LNCaP clone FGC (cell line): ENCODE data around the gene SETDB1.

Experiments used
- DNase-seq: peaks from one replicate; pipeline ENCODE4 v3.0.0-alpha.2; 2011; ENCODE audit warnings: low read depth
- H3K4me3 ChIP-seq: 2 replicates; pipeline ENCODE4 v1.5.1; 2011; ENCODE audit warnings: mild to moderate bottlenecking, low read depth, low read length, control low read depth
- TF ChIP-seq, protein P1 (sequence below): IDR thresholded peaks from 2 replicates; pipeline ENCODE4 v1.5.1; 2012; ENCODE audit warnings: mild to moderate bottlenecking; ENCODE audit not compliant: control insufficient read depth, insufficient read depth; ENCODE audit errors: extremely low read depth

The SETDB1 gene

DNA sequence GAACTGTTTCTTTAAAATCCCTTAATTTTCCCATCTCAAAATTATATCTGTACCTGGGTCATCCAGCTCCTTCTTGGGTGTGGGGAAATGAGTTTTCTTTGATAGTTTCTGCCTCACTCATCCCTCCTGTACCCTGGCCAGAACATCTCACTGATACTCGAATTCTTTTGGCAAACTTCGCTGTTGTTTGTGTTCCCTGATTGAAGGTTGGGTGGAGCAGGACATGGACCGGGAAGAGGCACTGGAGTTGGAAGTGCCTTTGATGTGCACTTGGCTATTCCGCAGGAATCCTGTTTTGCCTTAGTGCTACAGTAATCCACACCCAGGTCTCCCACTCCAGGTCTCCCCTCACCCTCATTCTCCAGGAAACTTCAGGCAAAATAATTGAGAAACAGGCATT lies 69.3 kb downstream of the SETDB1 start:
- TF ChIP-seq, protein P1, sequence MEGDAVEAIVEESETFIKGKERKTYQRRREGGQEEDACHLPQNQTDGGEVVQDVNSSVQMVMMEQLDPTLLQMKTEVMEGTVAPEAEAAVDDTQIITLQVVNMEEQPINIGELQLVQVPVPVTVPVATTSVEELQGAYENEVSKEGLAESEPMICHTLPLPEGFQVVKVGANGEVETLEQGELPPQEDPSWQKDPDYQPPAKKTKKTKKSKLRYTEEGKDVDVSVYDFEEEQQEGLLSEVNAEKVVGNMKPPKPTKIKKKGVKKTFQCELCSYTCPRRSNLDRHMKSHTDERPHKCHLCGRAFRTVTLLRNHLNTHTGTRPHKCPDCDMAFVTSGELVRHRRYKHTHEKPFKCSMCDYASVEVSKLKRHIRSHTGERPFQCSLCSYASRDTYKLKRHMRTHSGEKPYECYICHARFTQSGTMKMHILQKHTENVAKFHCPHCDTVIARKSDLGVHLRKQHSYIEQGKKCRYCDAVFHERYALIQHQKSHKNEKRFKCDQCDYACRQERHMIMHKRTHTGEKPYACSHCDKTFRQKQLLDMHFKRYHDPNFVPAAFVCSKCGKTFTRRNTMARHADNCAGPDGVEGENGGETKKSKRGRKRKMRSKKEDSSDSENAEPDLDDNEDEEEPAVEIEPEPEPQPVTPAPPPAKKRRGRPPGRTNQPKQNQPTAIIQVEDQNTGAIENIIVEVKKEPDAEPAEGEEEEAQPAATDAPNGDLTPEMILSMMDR = no peak
- no peak overlapping the region for H3K4me3 ChIP-seq
- DNase-seq = no peak

DNA sequence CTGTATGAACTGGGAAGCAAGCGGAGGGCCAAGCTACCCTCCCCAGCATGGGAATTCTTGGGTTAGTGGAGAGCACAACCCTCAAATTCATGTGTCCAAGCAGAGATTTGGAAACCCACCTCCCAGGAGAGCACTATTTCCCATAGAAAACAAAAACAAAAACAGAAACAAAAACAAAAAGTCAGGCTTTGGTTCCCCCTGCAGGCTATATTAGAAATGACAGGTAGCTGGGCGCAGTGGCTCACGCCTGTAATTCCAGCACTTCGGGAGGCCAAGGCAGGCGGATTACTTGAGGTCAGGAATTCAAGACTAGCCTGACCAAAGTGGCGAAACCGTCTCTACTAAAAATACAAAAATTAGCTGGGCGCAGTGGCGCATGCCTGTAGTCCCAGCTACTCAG lies 69.7 kb downstream of the SETDB1 start:
- H3K4me3 ChIP-seq = no peak overlapping the region
- no peak for DNase-seq
- TF ChIP-seq, protein P1 = peak; percentile 62

DNA sequence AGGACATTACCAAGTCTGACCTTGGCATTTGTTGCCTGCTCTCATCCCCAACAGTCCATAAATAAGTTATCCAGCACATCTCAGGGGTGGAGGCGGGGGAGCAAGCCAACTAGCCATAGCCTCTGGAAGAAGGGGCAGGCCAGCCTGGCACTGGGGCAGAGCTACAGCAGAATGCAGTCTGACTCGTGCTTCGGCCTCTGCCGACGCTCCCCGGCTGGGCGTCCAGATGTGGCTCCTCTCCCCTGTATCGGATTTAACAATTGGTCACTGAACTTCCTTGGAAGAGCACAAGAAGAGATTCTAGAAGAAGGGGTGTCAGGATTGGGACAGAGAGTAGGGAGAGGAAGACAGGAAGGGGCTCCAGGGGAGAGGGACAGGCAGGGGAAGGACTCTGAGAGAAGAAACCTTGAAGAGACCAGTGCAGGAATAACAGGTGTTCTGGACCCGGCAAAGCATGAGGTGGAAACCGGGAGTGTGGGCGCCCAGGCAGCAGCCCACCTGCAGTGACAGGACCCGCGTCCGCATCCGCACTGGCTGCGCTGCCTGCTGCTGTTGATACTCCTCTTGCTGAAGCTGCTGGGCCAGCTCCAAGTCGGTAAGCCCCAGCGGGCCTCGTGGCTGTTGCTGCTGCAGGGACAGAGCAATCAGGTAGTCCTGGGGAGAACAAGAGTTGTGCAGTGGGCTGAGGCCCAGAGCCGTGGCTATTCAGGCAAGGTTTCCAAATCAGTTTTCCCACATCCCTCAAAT lies 71.1 kb downstream of the SETDB1 start:
- no peak for DNase-seq
- H3K4me3 ChIP-seq = no peak overlapping the region
- TF ChIP-seq, protein P1 = no peak

DNA sequence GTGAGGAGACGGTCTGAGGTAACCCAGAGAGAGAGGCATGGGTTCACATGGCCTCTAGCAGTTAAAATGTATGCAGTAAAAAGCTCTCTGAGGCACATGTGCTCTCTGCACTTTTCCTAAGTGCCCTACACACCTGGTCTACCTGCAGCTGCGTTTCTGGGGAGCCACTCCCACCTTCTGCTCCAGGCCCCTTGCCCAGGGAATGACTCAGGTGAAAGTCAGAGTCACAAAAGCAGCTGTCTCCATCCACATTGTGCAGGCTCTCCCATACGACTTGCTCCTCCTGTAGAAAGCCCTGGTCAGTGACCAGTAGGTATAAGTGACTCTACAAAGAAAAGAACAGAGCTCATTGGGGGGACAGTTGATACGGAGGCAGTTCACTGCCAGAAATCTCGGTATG lies 71.8 kb downstream of the SETDB1 start:
- DNase-seq = no peak
- TF ChIP-seq, protein P1 = no peak
- no peak overlapping the region for H3K4me3 ChIP-seq

DNA sequence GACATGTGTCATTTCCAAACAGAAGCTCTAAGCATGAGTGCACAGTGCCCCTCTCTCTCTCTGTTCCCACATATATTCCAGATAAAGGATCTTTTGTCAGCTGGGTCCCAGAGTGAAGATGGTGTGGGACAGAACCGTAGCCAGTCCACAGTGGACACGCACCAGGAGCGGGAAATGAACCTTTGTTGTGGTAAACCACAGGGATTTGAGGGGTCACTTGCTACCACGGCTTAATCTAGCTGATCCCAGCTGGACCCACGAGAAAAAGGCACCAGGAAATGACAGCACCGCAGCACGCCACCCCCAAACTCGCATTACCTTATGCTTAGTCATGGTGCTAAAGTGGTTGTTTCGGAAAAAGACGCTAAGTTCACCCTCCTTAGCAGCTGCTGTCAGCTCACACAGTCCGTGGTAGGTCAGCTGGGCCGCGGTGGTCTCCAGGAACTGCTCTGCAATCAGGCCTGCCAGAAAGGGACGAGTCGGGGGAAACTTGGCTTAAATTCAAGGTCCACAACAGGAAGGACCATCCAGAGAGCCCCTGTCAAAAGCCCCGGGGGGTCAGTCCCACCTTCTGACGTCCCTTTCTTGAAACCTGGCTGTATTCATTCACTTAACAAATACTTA lies 73.0 kb downstream of the SETDB1 start:
- no peak for DNase-seq
- H3K4me3 ChIP-seq = no peak overlapping the region
- TF ChIP-seq, protein P1 = no peak

GRCh38 chr1:150999926-151000325 lies 73.8 kb downstream of the SETDB1 start:
- no peak overlapping the region for H3K4me3 ChIP-seq
- TF ChIP-seq, protein P1 = no peak

More at GRCh38 chr1:150999926-151000325, 73.8 kb downstream of the SETDB1 start:
- DNase-seq = no peak
